DMS79 treated with DMSO at 0.1 percent for 48 hours (cell line): Measurements from ENCODE around the gene SDHB.
A peak's percentile ranks its signal among the peaks of the same experiment; 100 is the strongest.

Experiments
- DNase-seq: peaks from one replicate; lab custom pipeline; 2025; lab: John Stamatoyannopoulos, UW

The SDHB gene

DNA sequence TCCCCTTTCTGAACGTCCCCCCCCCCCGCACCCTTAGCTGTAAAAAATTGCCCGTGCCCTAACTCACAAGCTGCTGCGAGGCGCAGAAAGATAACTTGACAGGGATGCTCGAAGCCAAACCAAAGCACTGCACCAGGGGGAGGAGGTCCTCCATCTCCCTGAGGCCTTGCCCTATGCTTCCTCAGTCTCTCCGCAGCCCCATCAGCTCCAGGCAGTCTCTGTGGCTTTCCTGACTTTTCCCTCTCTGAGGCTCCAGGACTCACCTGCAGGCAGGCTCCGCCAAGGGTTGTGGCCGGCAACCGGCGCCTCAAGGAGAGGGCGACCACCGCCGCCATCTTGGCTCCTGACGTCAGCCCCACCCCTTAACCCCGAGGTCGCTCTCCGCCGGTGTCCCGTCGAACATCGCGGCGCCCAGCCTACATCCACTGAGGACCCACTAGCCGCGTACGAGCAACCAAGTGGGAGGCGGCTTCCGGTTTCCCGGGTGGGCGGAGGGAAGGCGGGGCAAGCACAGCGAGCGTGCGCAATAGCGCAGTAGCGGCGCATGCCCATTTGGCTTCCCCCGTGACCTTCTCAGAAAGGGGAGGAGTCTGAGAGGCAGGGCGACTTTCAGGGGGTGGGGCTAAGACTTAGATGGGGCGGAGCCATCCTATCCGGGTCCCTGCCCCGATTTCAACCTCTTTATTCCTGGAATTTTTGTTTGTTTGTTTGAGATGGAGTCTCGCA, at the start of gene SDHB:
Gene SDHB (minus strand): TSS at position 348 of the 726 bp plus-strand sequence. CDS start 13 bp downstream, at position 335.
- peak; percentile 96 for DNase-seq

- DNase-seq, result no peak
These were observed 48.4 kb upstream of the SDHB start for GRCh38 chr1:17102232-17102631.

- DNase-seq, result no peak
These were observed 47.4 kb upstream of the SDHB start for GRCh38 chr1:17101261-17101660.

DNA sequence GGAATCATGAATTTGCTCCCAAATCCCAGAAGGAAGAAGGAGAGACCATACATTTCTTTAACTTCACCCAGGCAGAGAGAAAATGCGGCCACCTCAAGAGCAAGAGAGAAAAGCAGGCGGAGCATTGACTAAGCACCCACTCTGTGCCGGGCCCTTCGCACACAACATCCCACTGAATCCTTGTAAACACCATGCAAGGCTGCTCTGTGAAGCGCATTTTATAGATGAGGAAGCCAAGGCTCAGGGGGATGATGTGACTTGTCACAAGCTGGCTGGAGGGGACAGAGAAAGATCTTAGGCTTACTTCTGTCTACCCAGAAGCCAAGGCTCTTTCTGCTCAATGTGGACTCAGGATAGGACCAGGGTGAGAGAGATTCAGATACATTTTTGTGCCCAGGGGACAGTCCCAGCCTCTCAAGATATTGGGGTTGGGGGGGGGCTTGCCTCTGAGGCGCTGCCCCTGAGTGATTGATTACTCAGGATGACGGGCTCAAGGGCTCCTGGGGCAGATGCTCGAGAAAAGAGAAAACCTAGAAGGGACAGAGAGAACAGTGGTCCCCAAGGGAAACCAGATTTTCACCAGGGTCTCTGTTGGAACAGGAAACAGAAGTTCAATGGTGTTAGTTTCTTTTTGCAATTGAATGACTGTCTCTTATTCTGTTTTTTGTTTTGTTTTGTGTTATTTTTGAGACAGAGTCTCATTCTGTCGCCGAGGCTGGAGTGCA, 45.9 kb upstream of the SDHB start:
- no peak for DNase-seq

DNA sequence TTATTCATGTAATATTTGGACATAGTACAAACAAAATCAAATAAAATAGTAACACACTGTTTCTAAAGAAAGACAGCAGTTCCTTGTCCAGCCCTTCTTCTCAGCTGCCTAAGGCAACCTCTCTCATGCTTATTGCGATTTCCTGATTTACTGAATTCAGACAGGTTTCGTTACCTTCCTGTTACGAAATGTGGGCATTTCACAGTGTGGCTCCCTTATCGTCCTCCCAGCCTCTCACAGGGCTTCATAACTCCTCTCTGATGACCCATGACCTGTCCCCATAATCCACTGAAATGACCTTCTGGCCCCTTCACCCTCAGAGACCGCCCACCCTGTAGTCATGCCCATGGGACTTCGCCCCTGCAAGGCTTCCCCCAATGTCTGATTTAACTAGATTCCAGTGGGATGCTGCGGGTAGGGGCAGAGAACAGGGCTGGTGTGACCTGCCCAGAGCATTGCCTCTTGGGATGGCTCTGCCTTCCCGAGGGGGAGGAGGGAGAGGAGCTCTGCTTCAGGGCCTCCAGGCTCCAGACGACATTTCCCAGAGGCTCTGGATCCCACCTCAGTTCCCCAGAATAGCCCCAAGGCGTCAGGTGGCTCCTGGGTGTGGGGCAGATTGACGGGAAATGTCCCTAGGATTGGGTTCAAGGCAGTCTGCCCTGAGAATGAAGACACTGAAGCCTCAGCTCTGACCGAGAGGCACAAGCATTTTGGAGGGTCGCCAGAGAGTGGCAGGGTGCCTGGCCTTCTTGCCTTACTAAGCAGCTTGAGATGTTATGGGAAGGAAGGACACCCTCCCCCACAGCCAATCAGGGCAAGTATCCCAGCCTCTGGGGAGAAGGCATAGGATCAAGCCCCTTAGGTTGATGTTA, 44.9 kb upstream of the SDHB start:
- DNase-seq, result peak; percentile 30

DNA sequence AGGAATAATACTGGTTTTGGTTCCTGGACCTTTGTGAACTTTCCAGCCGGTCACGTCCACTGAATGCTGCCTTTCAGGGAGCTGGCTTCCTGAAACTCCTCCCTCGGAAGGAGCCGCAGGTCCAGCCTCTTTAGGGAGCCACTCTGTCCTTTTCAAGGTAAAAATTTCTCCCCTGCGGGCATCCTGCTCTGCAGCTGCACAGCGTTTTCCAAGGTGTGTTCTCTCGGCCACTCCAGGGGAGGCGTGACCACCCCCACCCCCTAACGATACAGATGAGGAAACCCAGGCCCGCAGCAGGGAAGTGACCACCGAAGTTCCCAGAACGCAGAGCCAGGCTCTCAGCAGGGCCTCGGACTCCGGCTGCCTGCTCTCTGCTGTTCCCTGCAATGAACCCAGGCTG, 44.0 kb upstream of the SDHB start:
- DNase-seq, result no peak

- DNase-seq, result no peak
These were observed 43.3 kb upstream of the SDHB start for GRCh38 chr1:17097147-17097546.

- no peak for DNase-seq
These were observed 42.8 kb upstream of the SDHB start for GRCh38 chr1:17096584-17096983.

DNA sequence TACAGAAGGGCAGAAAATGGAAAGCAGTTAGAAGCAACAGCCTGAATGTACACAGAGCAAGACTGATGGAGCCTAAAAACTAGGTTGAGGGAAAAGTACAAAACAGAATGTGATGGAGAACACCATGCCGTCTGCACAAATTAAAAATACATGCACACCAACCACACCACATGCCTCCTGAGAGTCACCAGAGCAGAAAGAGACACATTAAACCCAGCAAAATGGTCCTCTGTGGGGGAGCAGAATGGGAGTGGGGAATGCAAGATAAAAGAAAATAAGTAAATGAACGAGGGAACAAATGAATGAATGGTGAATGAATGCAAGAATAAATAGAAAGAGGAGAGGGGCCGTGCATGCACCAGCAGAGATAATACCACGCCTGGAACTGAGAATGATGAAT, 41.3 kb upstream of the SDHB start:
- no peak for DNase-seq

- no peak for DNase-seq
These were observed 40.8 kb upstream of the SDHB start for GRCh38 chr1:17094664-17095063.

DNA sequence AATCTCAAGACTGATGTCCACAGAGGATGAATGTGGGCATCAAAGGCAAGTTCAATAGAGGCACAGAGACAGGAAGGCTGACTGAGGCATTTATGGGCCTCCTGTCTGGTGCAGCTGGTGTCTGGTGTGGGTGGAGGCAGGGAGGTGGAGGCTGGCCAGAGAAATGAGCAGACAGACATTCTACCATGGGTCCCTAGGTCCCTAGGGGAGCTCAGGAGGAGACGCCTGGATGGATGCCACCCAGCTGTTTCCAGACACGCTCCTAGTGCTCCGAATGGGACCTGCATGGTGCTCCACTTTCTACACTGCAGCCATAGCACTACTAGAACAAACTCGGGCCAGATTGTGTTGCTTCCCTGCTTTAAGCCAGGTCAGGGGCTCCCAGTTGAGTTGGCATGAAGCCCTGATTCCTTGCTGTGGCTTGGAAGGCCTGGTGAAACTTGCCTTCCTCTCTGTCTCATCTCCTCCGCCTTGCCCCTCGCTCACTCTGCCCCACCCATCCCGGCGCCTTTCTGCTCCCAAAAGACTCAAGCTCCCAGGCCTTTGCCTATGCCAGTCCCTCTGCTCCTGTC, 40.1 kb upstream of the SDHB start:
- DNase-seq, result no peak

DNA sequence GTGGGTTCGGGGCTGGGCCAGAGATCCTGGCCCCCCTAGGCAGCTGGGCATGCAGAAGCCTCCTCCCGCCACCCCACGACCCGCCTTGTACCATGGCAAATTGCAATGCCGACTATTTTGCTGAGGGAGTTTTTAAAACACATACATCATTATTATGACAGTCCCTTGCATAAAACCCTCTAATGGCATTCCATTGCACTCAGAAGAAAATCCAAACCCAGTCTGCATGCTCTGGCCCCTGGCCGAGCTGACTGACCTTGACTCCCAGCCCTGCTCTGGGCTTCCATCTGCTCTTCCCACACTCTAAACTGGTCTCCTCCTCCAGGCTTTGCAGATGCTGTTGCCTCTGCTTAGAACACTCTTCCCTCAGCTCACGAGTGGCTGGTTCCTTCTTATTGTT, 37.4 kb upstream of the SDHB start:
- DNase-seq, result no peak

- DNase-seq, result no peak
These were observed 35.7 kb upstream of the SDHB start for GRCh38 chr1:17089506-17089905.

GRCh38 chr1:17086751-17087150, 32.9 kb upstream of the SDHB start:
- DNase-seq, result no peak

DNA sequence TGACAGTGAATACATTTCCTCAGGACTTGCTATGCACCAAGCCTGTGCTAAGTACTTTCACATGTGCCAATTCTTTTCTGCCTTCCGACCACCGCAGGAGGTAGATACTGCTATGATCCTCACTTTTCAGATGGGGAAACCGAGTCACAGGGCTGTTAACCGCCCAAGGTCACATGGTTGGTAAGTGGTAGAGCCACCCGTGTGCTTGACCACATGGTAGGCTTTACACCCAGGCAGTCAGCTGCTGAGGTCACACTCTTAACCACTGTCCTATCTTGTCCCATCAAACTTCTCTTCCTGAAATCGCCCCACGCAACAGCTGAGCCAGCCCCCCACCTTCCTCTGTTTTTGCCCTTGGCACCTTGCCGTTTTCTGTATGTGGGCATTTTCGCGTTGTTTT, 31.0 kb upstream of the SDHB start:
- DNase-seq, result no peak

- DNase-seq, result no peak
These were observed 28.9 kb upstream of the SDHB start for GRCh38 chr1:17082761-17083160.

DNA sequence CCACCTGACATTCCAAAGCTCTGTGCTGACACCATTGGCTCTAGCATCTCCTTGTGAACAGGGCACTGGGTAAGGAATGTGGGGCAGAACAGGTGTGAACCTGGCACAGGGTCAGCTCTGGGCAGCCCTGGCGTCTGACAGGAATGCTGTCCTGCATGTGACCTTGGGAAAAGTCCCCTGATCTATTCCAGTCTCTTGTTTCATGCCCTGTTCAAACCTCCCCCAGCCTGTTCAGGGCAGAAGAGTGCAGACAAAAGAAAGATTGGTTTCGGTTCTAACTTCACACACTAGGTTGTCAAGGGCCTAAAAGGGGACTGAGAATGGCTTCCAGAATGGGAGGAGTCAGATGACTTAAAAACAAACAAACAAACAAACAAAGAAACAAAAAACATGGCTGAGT, 27.6 kb upstream of the SDHB start:
- no peak for DNase-seq

GRCh38 chr1:17080880-17081279, 27.0 kb upstream of the SDHB start:
- no peak for DNase-seq

DNA sequence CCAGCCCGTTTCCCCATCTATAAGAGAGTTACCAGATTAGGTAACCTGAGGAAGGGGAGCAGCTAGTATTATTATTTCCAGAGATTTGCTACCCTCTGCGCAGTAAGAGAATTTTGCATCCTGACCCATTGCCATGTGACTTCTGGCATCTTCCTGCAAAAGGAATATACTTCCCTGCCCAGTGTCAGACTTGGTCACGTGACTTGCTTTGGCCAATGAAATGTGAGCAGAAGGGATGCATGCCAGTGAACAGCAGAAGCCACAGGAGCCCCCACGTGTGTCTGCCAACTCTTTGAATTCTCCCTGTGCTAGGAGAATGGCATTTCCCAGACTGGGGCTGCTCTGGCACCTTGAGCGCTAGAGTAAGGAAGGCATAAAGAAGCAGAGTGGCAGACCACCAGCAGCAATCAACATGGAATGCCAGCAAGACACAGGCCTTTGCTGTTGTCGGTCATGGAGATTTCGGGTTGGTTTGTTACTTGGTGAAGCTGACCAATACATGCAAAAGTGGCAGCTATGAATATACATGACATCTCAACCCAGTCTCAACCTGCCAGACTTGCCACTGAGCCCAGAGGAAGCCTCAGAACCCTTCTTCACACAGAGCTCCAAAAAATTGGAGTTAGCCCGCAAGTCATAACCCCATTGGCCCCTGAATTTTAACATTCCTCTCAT, 26.4 kb upstream of the SDHB start:
- no peak for DNase-seq

DNA sequence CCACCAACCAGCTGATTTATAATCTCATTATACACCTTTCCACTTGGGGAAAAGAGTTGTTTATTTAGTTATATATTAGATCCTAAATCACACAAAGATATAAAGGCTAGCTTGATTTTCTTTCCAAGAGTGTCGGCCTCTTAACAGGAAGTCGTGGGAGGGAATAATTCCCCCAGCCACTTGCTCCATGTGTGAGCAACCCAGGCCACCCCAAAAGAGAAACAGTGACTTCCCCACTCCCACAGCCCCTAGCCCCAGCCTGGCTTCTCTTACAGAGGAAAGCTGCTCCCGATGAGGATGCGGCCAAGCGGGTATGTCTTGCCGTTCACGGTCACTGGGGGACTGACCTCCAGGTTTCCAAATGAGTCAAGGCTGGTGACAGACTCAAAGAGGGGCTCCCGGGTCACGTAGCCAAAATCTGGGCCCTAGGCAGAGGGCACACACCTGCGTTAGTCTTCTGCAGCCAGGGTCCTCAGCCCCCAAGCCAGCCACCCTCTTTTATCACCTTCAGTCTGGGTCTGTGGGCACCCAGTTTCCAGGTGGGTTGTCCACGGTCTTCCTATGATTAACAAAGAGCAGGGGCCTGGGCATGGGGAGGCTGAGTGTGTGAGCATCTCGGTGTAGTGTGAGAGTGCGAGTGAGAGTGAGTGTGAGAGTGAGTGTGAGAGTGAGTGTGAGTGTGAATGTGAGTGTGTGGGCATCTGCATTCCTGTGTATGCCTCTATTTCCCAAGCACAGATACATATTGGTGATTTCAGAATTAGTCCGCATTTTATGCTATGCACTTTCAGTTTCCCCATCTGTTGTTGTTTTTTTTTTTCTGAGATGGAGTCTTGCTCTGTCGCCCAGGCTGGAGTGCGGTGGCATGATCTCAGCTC, 25.4 kb upstream of the SDHB start:
- DNase-seq, result no peak
